ENCODE results near the gene FARS2. TPM values are rescaled to one million over a fixed set of nuclear protein-coding genes. Genes with fewer than 3 reads are reported as not detected.

FARS2 gene
- total and polyA plus RNA-seq, 2 of the 13 experiments (the other 11 are each of a cell fraction or from before 2014, with no cell fraction given) = 15.4 to 26.0 TPM

DNA sequence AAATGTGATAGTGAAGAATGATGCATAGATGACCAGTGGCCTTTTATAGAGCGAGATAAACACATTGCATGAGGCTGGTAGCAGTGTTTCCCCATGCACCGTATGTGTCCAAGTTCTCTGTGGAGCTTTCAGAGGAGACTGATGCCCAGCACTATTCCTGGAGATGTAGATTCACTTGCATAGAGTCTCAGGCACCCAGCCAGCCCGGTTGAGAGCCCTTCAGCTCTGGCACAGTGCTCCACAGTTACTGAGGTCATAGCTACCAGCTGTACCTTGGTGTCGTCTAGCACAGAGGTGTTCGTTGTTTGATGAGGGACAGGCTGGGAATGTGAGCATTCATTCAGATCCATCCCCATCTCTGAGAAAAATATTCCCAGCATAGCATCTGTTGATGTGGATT, 328.9 kb downstream of the FARS2 start (continued):
- TF ChIP-seq RARG (CRISPR knock-in tag; IDR thresholded peaks at IDR 0.05; ENCODE audit: low read depth) = no peak
- no peak for TF ChIP-seq GATA4 (IDR thresholded peaks at IDR 0.05; ENCODE audit: borderline replicate concordance, low read depth)
- no peak for TF ChIP-seq GABPA (IDR thresholded peaks at IDR 0.05; ENCODE audit: low read depth, low read length)
- no peak for TF ChIP-seq GABPA (CRISPR knock-in tag; IDR thresholded peaks at IDR 0.05; ENCODE audit: low read depth)
- no peak for TF ChIP-seq NFATC3 (CRISPR knock-in tag; IDR thresholded peaks at IDR 0.05)
- TF ChIP-seq ZNF670 (CRISPR knock-in tag; IDR thresholded peaks at IDR 0.05; ENCODE audit: borderline replicate concordance) = no peak
- TF ChIP-seq ZNF563 (CRISPR knock-in tag; IDR thresholded peaks at IDR 0.05) = no peak

DNA sequence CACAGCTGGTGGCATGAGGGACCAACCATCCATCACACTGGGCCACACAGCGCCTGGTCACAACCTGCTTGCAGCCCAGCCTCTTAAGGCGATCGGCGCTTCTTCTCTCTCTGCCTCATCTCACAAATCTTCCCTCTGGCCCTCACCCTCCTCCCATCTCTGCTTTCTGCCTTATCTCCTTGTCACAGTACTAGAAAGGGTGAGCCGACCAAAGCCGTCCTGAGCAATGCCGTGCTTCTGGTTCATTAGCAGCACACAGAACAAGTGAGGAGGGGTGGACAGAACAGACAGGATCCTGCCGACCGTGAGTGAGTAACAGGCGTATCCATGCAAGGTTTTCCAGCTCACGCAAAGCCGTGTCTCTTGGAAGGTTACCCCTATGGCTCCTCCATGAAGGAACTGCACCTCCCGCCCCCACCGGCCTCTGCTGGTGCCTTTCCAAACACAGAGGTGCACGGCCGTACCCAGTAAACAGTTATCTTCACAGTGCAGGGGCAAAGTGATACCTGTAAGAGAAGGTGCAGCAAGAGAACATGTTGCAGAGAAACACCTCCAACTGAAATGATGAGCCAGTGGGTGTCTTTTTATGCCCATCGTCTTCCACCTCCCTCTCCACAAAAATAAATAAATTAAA, 331.7 kb downstream of the FARS2 start:
- no TSS peak for BruUV-seq (replicated peaks)
- H3K9ac ChIP-seq (ENCODE audit: insufficient read depth, low read depth, low read length) = no peak overlapping the region
- H3K27ac ChIP-seq (ENCODE audit: extremely low read length, insufficient read depth, low read length) = no peak overlapping the region
- no peak for FAIRE-seq
- H3K4me2 ChIP-seq (ENCODE audit: low read depth, low read length) = no peak overlapping the region
- no peak for ATAC-seq
- in situ Hi-C loops (cut with HindIII; ENCODE audit: extremely low pct_ligation_motif_present, low pct_unique_long_range_greater_than_20kb) = no loop called here
- H2AFZ ChIP-seq (ENCODE audit: low read length) = no peak overlapping the region
- H3K79me2 ChIP-seq (ENCODE audit: insufficient read depth, low read length) = no peaks in the 10 kb centered on the region
- CTCF ChIA-PET (ENCODE audit: low intra/inter-chr PET ratio, low total read pairs) = no interaction called here
- 93% methylated on average over 17 of the region's 17 CpGs for WGBS (ENCODE audit: low lambda C conversion rate)
- no peak for DNase-seq (ENCODE audit: low spot score)
- intact Hi-C loops (cut with micrococcal nuclease; ENCODE audit: unreplicated experiment) = no loop called here
- no peaks in the 10 kb centered on the region for H3K36me3 ChIP-seq (replicated peaks in 1 of 2; ENCODE audit: control insufficient read depth in 1 of 2, insufficient read depth in 2 of 2, low read length in 2 of 2)
- no peaks in the 10 kb centered on the region for H3K27me3 ChIP-seq (ENCODE audit: control insufficient read depth in 1 of 2, insufficient read depth in 2 of 2, low read length in 2 of 2)
- no peaks in the 10 kb centered on the region for H3K9me3 ChIP-seq (ENCODE audit: low read length)
- H3K4me3 ChIP-seq (replicated peaks in 1 of 3; ENCODE audit: insufficient read depth in 1 of 3, low read depth in 2 of 3, low read length in 3 of 3) = no peak overlapping the region
- TF ChIP-seq HDAC6 (IDR thresholded peaks at IDR 0.05; ENCODE audit: low read depth, low read length) (no peak), NFKBIZ (CRISPR knock-in tag; IDR thresholded peaks at IDR 0.05) (no peak), ZNF614 (CRISPR knock-in tag; IDR thresholded peaks at IDR 0.05; ENCODE audit: borderline replicate concordance) (no peak), ZNF891 (CRISPR knock-in tag; IDR thresholded peaks at IDR 0.05) (no peak), EED (CRISPR knock-in tag; IDR thresholded peaks at IDR 0.05) (no peak), AHR (CRISPR knock-in tag; IDR thresholded peaks at IDR 0.05) (no peak), RFX3 (CRISPR knock-in tag; IDR thresholded peaks at IDR 0.05) (no peak), SKI (IDR thresholded peaks at IDR 0.05; ENCODE audit: partially characterized antibody) (no peak)
- TF ChIP-seq, protein P1, sequence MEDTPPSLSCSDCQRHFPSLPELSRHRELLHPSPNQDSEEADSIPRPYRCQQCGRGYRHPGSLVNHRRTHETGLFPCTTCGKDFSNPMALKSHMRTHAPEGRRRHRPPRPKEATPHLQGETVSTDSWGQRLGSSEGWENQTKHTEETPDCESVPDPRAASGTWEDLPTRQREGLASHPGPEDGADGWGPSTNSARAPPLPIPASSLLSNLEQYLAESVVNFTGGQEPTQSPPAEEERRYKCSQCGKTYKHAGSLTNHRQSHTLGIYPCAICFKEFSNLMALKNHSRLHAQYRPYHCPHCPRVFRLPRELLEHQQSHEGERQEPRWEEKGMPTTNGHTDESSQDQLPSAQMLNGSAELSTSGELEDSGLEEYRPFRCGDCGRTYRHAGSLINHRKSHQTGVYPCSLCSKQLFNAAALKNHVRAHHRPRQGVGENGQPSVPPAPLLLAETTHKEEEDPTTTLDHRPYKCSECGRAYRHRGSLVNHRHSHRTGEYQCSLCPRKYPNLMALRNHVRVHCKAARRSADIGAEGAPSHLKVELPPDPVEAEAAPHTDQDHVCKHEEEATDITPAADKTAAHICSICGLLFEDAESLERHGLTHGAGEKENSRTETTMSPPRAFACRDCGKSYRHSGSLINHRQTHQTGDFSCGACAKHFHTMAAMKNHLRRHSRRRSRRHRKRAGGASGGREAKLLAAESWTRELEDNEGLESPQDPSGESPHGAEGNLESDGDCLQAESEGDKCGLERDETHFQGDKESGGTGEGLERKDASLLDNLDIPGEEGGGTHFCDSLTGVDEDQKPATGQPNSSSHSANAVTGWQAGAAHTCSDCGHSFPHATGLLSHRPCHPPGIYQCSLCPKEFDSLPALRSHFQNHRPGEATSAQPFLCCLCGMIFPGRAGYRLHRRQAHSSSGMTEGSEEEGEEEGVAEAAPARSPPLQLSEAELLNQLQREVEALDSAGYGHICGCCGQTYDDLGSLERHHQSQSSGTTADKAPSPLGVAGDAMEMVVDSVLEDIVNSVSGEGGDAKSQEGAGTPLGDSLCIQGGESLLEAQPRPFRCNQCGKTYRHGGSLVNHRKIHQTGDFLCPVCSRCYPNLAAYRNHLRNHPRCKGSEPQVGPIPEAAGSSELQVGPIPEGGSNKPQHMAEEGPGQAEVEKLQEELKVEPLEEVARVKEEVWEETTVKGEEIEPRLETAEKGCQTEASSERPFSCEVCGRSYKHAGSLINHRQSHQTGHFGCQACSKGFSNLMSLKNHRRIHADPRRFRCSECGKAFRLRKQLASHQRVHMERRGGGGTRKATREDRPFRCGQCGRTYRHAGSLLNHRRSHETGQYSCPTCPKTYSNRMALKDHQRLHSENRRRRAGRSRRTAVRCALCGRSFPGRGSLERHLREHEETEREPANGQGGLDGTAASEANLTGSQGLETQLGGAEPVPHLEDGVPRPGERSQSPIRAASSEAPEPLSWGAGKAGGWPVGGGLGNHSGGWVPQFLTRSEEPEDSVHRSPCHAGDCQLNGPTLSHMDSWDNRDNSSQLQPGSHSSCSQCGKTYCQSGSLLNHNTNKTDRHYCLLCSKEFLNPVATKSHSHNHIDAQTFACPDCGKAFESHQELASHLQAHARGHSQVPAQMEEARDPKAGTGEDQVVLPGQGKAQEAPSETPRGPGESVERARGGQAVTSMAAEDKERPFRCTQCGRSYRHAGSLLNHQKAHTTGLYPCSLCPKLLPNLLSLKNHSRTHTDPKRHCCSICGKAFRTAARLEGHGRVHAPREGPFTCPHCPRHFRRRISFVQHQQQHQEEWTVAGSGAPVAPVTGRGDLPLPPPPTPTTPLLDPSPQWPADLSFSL (CRISPR knock-in tag; IDR thresholded peaks at IDR 0.05) = no peak
- TF ChIP-seq, protein P2, sequence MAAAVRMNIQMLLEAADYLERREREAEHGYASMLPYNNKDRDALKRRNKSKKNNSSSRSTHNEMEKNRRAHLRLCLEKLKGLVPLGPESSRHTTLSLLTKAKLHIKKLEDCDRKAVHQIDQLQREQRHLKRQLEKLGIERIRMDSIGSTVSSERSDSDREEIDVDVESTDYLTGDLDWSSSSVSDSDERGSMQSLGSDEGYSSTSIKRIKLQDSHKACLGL (CRISPR knock-in tag; IDR thresholded peaks at IDR 0.05) = no peak
- no peaks in the 10 kb centered on the region for H4K20me1 ChIP-seq (ENCODE audit: insufficient read depth, low read length)
- H3K4me1 ChIP-seq (ENCODE audit: insufficient read depth, low read length) = no peaks in the 10 kb centered on the region
- POLR2A ChIA-PET = no interaction called here

All from HepG2 (cell line).